Purkinje cell (primary cell): ENCODE data around the gene FUNDC2. TPM values are rescaled to one million over a fixed set of nuclear protein-coding genes. Genes with fewer than 3 reads are reported as not detected.

Experiments used
- polyA plus RNA-seq: library from polyadenylated mRNA; unstranded; fragments of >200 nt; fragmentation: Nextera tagmentation; gene quantifications from 2 replicates; pipeline ENCODE4 v1.2.1, GENCODE V29; 2014

Gene FUNDC2
- 123 and 201 TPM in 2 replicates for polyA plus RNA-seq

GRCh38 chrX:155026727-155027508, at the start of gene FUNDC2:
TSS of gene FUNDC2 (plus strand) at chrX:155026844. CDS start at chrX:155026939, 95 bp downstream.

GRCh38 chrX:155022585-155022984, 4.1 kb upstream of the FUNDC2 start, which contains the start of gene F8:
TSS of gene F8 (minus strand) at chrX:155022723. CDS start at chrX:155022552, 171 bp downstream.

GRCh38 chrX:155070975-155071693, 44.5 kb downstream of the FUNDC2 start, which contains the start of the genes BRCC3, CMC4 and MTCP1:
TSS of gene BRCC3 (plus strand) at chrX:155071508. CDS start at chrX:155071528, 20 bp downstream.
TSS of gene CMC4 (minus strand) at chrX:155071136. CDS start at chrX:155064023, 7,113 bp downstream.
TSS of gene MTCP1 (minus strand) at chrX:155071136. CDS start at chrX:155066010, 5,126 bp downstream.

Other genes starting within 250 kb of the FUNDC2 start
- 37.5 and 52.6 TPM in 2 replicates for gene MPP1, start 221.4 kb upstream of the FUNDC2 start, polyA plus RNA-seq
- not detected in 2 replicates for gene SMIM9, start 192.2 kb upstream of the FUNDC2 start, polyA plus RNA-seq
- 8.1 TPM in 1 of 2 replicates, not detected in the other for gene F8A1, start 140.5 kb upstream of the FUNDC2 start, polyA plus RNA-seq
- 5.9 TPM in 2 replicates for gene F8, start 4.1 kb upstream of the FUNDC2 start, polyA plus RNA-seq
- 2.2 and 2.5 TPM in 2 replicates for gene CMC4, start 44.3 kb downstream of the FUNDC2 start, polyA plus RNA-seq
- 14.8 and 44.3 TPM in 2 replicates for gene MTCP1, start 44.3 kb downstream of the FUNDC2 start, polyA plus RNA-seq
- 53.7 and 65.1 TPM in 2 replicates for gene BRCC3, start 44.7 kb downstream of the FUNDC2 start, polyA plus RNA-seq
- 136 and 154 TPM in 2 replicates for gene VBP1, start 189.6 kb downstream of the FUNDC2 start, polyA plus RNA-seq
- gene RAB39B, start 237.6 kb downstream of the FUNDC2 start, polyA plus RNA-seq = 19.7 and 22.1 TPM in 2 replicates